HepG2 (cell line): Measurements from ENCODE around the gene NEK8. TPM values are rescaled to one million over a fixed set of nuclear protein-coding genes. Genes with fewer than 3 reads are reported as not detected.
A peak's percentile ranks its signal among the peaks of the same experiment; 100 is the strongest.

Source experiments
- ASH2L ChIP-seq: fragments of 300-600, 200-600 bp; sonication (generic); IDR thresholded peaks from 2 replicates; pipeline ENCODE4 v1.7.0; 2017; ENCODE audit warnings: low read depth, mild to moderate bottlenecking, moderate library complexity, mixed read lengths, low read length; ENCODE audit not compliant: insufficient read length
- ATF1 ChIP-seq: IDR thresholded peaks from 2 replicates; pipeline ENCODE4 v1.6.1; 2016; ENCODE audit warnings: mild to moderate bottlenecking, control low read depth
- ATF3 ChIP-seq: sonication (generic); formaldehyde crosslinking; IDR thresholded peaks from 2 replicates; pipeline ENCODE4 v1.4.0; 2020; ENCODE audit warnings: missing genetic modification reagents
- MED8 ChIP-seq: sonication (generic); formaldehyde crosslinking; IDR thresholded peaks from 2 replicates; pipeline ENCODE4 v1.8.1; 2023; ENCODE audit warnings: mild to moderate bottlenecking, missing genetic modification reagents; ENCODE audit not compliant: insufficient replicate concordance
- MTF2 ChIP-seq: sonication (generic); formaldehyde crosslinking; IDR thresholded peaks from 2 replicates; pipeline ENCODE4 v1.5.0; 2020; ENCODE audit warnings: missing genetic modification reagents, borderline replicate concordance
- PBX3 ChIP-seq: sonication (generic); formaldehyde crosslinking; IDR thresholded peaks from 2 replicates; pipeline ENCODE4 v1.8.1; 2023; ENCODE audit warnings: missing genetic modification reagents, inconsistent platforms, borderline replicate concordance
- POLR2A ChIP-seq, 2 experiments: IDR thresholded peaks; 2 replicates each; pipeline ENCODE4 v1.6.1; 2011; ENCODE audit warnings: low read depth in 2 of 2, low read length in 2 of 2, mild to moderate bottlenecking in 1 of 2, moderate library complexity in 1 of 2; ENCODE audit not compliant: insufficient read depth in 1 of 2
- RAD21 ChIP-seq: fragments of 450-650 bp; formaldehyde crosslinking; IDR thresholded peaks from 2 replicates; pipeline ENCODE4 v1.5.0; 2020; ENCODE audit warnings: mild to moderate bottlenecking
- RFX3 ChIP-seq: IDR thresholded peaks from 2 replicates; pipeline ENCODE4 v1.6.1; 2016; ENCODE audit warnings: missing biosample characterization, missing genetic modification reagents
- THAP8 ChIP-seq: sonication (generic); formaldehyde crosslinking; IDR thresholded peaks from 2 replicates; pipeline ENCODE4 v1.5.1; 2020; ENCODE audit warnings: missing genetic modification reagents, mild to moderate bottlenecking, borderline replicate concordance
- ZBTB3 ChIP-seq: sonication (generic); formaldehyde crosslinking; IDR thresholded peaks from 2 replicates; pipeline ENCODE4 v1.4.0; 2020; ENCODE audit warnings: low read depth, mild to moderate bottlenecking, moderate library complexity, missing genetic modification reagents, borderline replicate concordance
- ZFYVE20 ChIP-seq: sonication (generic); formaldehyde crosslinking; IDR thresholded peaks from 2 replicates; pipeline ENCODE4 v1.8.0; 2023; ENCODE audit warnings: low read depth, mild to moderate bottlenecking, moderate library complexity, missing genetic modification reagents, borderline replicate concordance
- ZMYM4 ChIP-seq: sonication (generic); formaldehyde crosslinking; IDR thresholded peaks from 2 replicates; pipeline ENCODE4 v1.8.1; 2023; ENCODE audit warnings: mild to moderate bottlenecking, missing genetic modification reagents
- ZNF407 ChIP-seq: sonication (generic); formaldehyde crosslinking; IDR thresholded peaks from one replicate; pipeline ENCODE4 v1.5.1; 2020; ENCODE audit warnings: mild to moderate bottlenecking, missing genetic modification reagents; ENCODE audit errors: not compliant biosample characterization
- ZNF446 ChIP-seq: sonication (generic); formaldehyde crosslinking; IDR thresholded peaks from 2 replicates; pipeline ENCODE4 v1.5.0; 2020; ENCODE audit warnings: mild to moderate bottlenecking, missing genetic modification reagents
- ZNF644 ChIP-seq: IDR thresholded peaks from 2 replicates; pipeline ENCODE4 v1.6.1; 2016; ENCODE audit warnings: low read depth
- ZNF75D ChIP-seq: sonication (generic); formaldehyde crosslinking; IDR thresholded peaks from 2 replicates; pipeline ENCODE4 v1.8.1; 2023; ENCODE audit warnings: missing genetic modification reagents, mild to moderate bottlenecking, borderline replicate concordance
- polyA plus RNA-seq, 8 experiments: library from polyadenylated mRNA; depleted of rRNA in 3 of 8; stranded (reverse) in 7 of 8; unstranded in 1 of 8; fragments of >200 nt; fragmentation: Illumina TruSeq in 4 of 8; extraction: Trizol in 4 of 8; gene quantifications; 2 replicates each; pipeline versions ENCODE4 v1.2.1 to v1.2.3, GENCODE V29; 2011 to 2016; ENCODE audit warnings: low read depth in 4 of 8, missing spikeins in 1 of 8, mixed read lengths in 1 of 8; ENCODE audit not compliant: insufficient read depth in 1 of 8
- total RNA-seq, 5 experiments: library from RNA; depleted of rRNA; stranded (reverse); fragments of >200 nt; fragmentation: Illumina TruSeq; extraction: Trizol; gene quantifications; 2 replicates each; pipeline ENCODE4 v1.2.3, GENCODE V29; 2016; ENCODE audit warnings: low read depth in 1 of 5

NEK8 gene
- total and polyA plus RNA-seq, 2 of the 13 experiments (the other 11 are each of a cell fraction or from before 2014, with no cell fraction given) = 5.8 to 13.5 TPM

GRCh38 chr17:28743243-28744103 is 14.9 kb downstream of the NEK8 start, which contains the start of gene TRAF4 (continued):
- TF ChIP-seq ZNF407 (CRISPR knock-in tag) (peak; percentile 68), ZFYVE20 (no peak), ZNF75D (CRISPR knock-in tag) (no peak), THAP8 (CRISPR knock-in tag) (no peak), ZNF446 (CRISPR knock-in tag) (peak; percentile 62; the same call in 1 of the 2 replicates), ATF3 (CRISPR knock-in tag) (no peak), POLR2A (IDR thresholded peaks at IDR 0.05; ENCODE audit: insufficient read depth in 1 of 2, low read depth in 2 of 2, low read length in 2 of 2) (peak in 1 of 2 experiments; percentile 92; a peak in 3 of 4 replicates), ASH2L (no peak), ATF1 (CRISPR knock-in tag) (no peak), PBX3 (CRISPR knock-in tag) (no peak), RAD21 (CRISPR knock-in tag) (peak; percentile 70), ZNF644 (CRISPR knock-in tag) (no peak), ZMYM4 (CRISPR knock-in tag) (no peak), MTF2 (CRISPR knock-in tag) (no peak), ZBTB3 (CRISPR knock-in tag) (0 out of 2 replicates have a peak, but pooled peaks have one; percentile 44), RFX3 (CRISPR knock-in tag) (no peak), MED8 (CRISPR knock-in tag) (no peak)
